ENCODE results near the gene SAFB2.

DNA sequence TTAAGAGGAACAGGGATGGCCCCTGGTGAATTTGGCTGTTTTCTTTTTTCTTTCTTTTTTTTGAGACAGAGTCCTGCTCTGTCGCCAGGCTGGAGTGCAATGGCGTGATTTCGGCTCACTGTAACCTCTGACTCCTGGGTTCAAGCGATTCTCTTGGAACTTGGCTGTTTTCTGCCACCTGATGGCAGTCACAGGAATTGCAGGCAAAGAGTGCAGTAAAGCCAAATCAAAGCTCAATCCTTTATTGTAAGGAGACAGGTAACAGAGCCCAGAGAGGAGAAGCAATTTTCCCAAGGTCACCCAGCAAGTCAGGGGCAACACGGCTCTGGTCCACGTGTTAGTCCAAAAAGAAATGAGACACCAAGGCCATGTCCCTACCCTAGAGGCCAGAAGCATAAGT, 61.0 kb downstream of the SAFB2 start:
- TF ChIP-seq, protein P1, sequence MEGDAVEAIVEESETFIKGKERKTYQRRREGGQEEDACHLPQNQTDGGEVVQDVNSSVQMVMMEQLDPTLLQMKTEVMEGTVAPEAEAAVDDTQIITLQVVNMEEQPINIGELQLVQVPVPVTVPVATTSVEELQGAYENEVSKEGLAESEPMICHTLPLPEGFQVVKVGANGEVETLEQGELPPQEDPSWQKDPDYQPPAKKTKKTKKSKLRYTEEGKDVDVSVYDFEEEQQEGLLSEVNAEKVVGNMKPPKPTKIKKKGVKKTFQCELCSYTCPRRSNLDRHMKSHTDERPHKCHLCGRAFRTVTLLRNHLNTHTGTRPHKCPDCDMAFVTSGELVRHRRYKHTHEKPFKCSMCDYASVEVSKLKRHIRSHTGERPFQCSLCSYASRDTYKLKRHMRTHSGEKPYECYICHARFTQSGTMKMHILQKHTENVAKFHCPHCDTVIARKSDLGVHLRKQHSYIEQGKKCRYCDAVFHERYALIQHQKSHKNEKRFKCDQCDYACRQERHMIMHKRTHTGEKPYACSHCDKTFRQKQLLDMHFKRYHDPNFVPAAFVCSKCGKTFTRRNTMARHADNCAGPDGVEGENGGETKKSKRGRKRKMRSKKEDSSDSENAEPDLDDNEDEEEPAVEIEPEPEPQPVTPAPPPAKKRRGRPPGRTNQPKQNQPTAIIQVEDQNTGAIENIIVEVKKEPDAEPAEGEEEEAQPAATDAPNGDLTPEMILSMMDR (IDR thresholded peaks at IDR 0.05) = no peak
- no peak for TF ChIP-seq POLR2AphosphoS5 (IDR thresholded peaks at IDR 0.05)
